OCI-LY3 (cell line): Measurements from ENCODE around the gene MRC1.

Experiments used
- H2AFZ ChIP-seq: fragments of 200-600, 300-600 bp; shearing (Covaris generic); 2 replicates; pipeline ENCODE4 v1.6.0; 2014; ENCODE audit warnings: antibody characterized with exemption, low read depth, low read length
- H3K27ac ChIP-seq: fragments of 200-600, 300-600 bp; sonication (generic); 2 replicates; pipeline ENCODE4 v1.5.1; 2014; ENCODE audit warnings: mild to moderate bottlenecking, low read length, moderate library complexity, mixed read lengths
- H3K27me3 ChIP-seq: fragments of 200-600, 300-600 bp; sonication (generic); 2 replicates; pipeline ENCODE4 v1.6.1; 2014; ENCODE audit warnings: low read depth, low read length, mixed read lengths
- H3K36me3 ChIP-seq: fragments of 200-600, 300-600 bp; sonication (generic); replicated peaks from 2 replicates; pipeline ENCODE3; 2014; ENCODE audit warnings: low read depth, low read length, mixed read lengths
- H3K4me1 ChIP-seq: fragments of 300-600, 200-600 bp; sonication (generic); 2 replicates; pipeline ENCODE4 v1.6.1; 2014; ENCODE audit warnings: low read length, mixed read lengths
- H3K4me2 ChIP-seq: fragments of 200-600, 300-600 bp; sonication (generic); 2 replicates; pipeline ENCODE4 v1.6.1; 2014; ENCODE audit warnings: low read length, mixed read lengths
- H3K4me3 ChIP-seq: fragments of 300-600, 200-600 bp; sonication (generic); 2 replicates; pipeline ENCODE4 v1.5.1; 2014; ENCODE audit warnings: antibody characterized with exemption, mild to moderate bottlenecking, low read length, moderate library complexity
- H3K79me2 ChIP-seq: fragments of 300-600, 200-600 bp; shearing (Covaris generic); 2 replicates; pipeline ENCODE4 v1.6.1; 2014; ENCODE audit warnings: mild to moderate bottlenecking, low read length, mixed read lengths
- H3K9ac ChIP-seq: fragments of 300-600, 200-600 bp; shearing (Covaris generic); 2 replicates; pipeline ENCODE4 v1.6.0; 2014; ENCODE audit warnings: mild to moderate bottlenecking, low read length, moderate library complexity
- H3K9me3 ChIP-seq: fragments of 200-600, 300-600 bp; shearing (Covaris generic); 2 replicates; pipeline ENCODE4 v1.6.1; 2014; ENCODE audit warnings: low read length, mixed read lengths; ENCODE audit not compliant: insufficient read depth
- H4K20me1 ChIP-seq: fragments of 200-600, 300-600 bp; sonication (generic); 2 replicates; pipeline ENCODE4 v1.6.1; 2016; ENCODE audit warnings: low read length, mixed read lengths; ENCODE audit not compliant: insufficient read depth
- EZH2phosphoT487 ChIP-seq: fragments of 200-600 bp; shearing (Covaris generic); IDR thresholded peaks from 2 replicates; pipeline ENCODE4 v1.6.1; 2018; ENCODE audit warnings: antibody characterized with exemption, mixed run types, low read depth
- TF ChIP-seq, protein P1 (sequence below): fragments of 200-600, 300-600 bp; sonication (generic); IDR thresholded peaks from 2 replicates; pipeline ENCODE4 v1.5.1; 2014; ENCODE audit warnings: antibody characterized with exemption, low read length, low read depth

The MRC1 gene

DNA sequence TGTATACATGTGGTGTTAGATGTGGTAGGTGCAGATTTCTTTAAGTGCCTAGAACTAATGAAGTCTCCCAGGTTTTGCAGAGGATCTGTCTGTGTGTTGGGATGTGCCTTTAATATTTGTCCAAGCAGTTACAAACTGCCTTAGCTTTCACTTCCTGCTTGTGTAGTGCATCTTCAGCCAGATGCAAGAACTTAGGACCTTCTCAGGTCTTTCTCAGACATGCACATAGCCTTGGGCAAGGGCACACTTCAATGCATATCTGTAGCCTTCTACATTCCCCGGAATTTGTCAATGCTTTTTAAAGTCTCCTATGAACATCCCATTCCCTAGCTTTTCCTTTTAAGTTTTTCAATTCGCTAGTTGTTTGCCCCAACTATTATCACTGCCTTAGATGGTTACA is 95.4 kb downstream of the MRC1 start:
- Histone ChIP-seq H3K27ac (no peak overlapping the region), H3K4me2 (no peak overlapping the region), H3K79me2 (no peaks in the 10 kb centered on the region), H3K4me1 (peaks cover 3% of the 10 kb centered on the region; the same call in 1 of the 2 replicates), H2AFZ (no peak overlapping the region), H3K27me3 (no peaks in the 10 kb centered on the region), H4K20me1 (no peaks in the 10 kb centered on the region), H3K36me3 (no peaks in the 10 kb centered on the region), H3K4me3 (no peak overlapping the region), H3K9me3 (no peaks in the 10 kb centered on the region), H3K9ac (no peak overlapping the region)
- TF ChIP-seq, protein P1, sequence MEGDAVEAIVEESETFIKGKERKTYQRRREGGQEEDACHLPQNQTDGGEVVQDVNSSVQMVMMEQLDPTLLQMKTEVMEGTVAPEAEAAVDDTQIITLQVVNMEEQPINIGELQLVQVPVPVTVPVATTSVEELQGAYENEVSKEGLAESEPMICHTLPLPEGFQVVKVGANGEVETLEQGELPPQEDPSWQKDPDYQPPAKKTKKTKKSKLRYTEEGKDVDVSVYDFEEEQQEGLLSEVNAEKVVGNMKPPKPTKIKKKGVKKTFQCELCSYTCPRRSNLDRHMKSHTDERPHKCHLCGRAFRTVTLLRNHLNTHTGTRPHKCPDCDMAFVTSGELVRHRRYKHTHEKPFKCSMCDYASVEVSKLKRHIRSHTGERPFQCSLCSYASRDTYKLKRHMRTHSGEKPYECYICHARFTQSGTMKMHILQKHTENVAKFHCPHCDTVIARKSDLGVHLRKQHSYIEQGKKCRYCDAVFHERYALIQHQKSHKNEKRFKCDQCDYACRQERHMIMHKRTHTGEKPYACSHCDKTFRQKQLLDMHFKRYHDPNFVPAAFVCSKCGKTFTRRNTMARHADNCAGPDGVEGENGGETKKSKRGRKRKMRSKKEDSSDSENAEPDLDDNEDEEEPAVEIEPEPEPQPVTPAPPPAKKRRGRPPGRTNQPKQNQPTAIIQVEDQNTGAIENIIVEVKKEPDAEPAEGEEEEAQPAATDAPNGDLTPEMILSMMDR: no peak
- no peak for TF ChIP-seq EZH2phosphoT487

DNA sequence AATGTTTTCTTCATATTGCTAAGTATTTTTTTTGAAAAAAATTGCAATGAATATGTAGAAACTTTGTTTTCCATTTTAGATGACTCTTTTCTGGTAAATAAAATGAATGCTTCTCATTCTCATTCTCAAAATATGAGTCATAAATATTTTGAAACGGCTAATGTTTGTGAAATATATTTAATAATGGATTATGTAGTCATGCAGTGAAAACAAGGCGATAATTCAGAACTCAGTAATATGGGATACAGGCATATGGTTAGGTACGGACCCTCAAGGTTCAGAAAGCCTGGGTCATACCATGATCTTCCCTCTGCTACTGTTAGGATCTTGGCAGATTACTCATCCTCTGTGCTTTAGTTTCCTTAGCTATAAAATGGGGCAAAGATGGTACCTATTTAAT is 96.3 kb downstream of the MRC1 start:
- Histone ChIP-seq H3K4me1 (peaks cover 6% of the 10 kb centered on the region), H3K9ac (no peak overlapping the region), H3K27me3 (no peaks in the 10 kb centered on the region), H3K4me2 (no peak overlapping the region), H3K27ac (no peak overlapping the region), H3K79me2 (no peaks in the 10 kb centered on the region), H3K4me3 (no peak overlapping the region), H2AFZ (no peak overlapping the region), H4K20me1 (no peaks in the 10 kb centered on the region), H3K9me3 (no peaks in the 10 kb centered on the region), H3K36me3 (no peaks in the 10 kb centered on the region)
- TF ChIP-seq, protein P1: no peak
- no peak for TF ChIP-seq EZH2phosphoT487

DNA sequence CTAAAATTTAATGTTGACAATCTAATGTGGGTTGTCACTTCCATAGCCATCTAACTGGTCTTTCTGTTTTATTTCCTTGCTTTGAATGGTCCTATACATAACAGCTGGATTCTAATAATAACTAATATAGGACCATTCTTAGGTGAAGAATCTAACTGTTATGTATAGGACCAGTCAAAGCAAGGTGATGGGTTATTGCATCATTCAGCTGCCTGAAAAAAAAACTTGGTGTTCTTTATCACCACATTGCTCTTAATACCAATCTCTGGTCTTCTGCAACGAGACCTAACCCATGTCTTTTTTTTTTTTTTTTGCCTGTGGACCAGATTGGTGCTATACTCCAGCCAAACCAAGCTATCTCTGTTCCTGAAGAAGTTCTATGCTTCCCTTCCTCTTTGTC is 96.9 kb downstream of the MRC1 start:
- Histone ChIP-seq H3K9me3 (no peaks in the 10 kb centered on the region), H3K36me3 (no peaks in the 10 kb centered on the region), H3K79me2 (no peaks in the 10 kb centered on the region), H2AFZ (no peak overlapping the region), H3K9ac (no peak overlapping the region), H3K4me3 (no peak overlapping the region), H3K4me2 (no peak overlapping the region), H4K20me1 (no peaks in the 10 kb centered on the region), H3K27ac (no peak overlapping the region), H3K27me3 (no peaks in the 10 kb centered on the region), H3K4me1 (peaks cover 7% of the 10 kb centered on the region)
- TF ChIP-seq EZH2phosphoT487: no peak
- TF ChIP-seq, protein P1: no peak

DNA sequence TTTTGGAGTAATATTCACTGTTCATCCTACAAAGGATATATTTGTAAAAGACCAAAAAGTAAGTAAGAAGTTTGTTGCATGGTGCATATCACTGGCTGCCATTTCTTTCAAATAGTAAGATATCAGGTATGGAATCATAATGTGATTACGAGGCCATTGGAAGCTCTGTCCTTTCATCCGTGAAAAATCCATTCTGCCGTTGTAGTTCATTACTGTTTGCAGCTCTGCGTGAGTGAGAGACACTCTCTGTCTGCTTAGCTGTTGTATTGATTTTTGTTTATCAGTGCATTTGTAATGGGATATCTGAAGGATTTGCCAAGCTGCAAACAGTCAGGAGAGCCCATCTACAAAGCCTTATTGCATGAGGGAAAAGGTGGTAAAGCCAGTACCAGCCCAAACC is 98.5 kb downstream of the MRC1 start:
- Histone ChIP-seq H2AFZ (no peak overlapping the region), H3K4me1 (peaks cover 7% of the 10 kb centered on the region), H3K79me2 (no peaks in the 10 kb centered on the region), H3K9me3 (no peaks in the 10 kb centered on the region), H3K9ac (no peak overlapping the region), H3K27ac (no peak overlapping the region), H3K4me3 (no peak overlapping the region), H3K36me3 (no peaks in the 10 kb centered on the region), H3K4me2 (no peak overlapping the region), H3K27me3 (no peaks in the 10 kb centered on the region), H4K20me1 (no peaks in the 10 kb centered on the region)
- TF ChIP-seq, protein P1: no peak
- no peak for TF ChIP-seq EZH2phosphoT487
